ENCODE data around the gene COG7.

DNA sequence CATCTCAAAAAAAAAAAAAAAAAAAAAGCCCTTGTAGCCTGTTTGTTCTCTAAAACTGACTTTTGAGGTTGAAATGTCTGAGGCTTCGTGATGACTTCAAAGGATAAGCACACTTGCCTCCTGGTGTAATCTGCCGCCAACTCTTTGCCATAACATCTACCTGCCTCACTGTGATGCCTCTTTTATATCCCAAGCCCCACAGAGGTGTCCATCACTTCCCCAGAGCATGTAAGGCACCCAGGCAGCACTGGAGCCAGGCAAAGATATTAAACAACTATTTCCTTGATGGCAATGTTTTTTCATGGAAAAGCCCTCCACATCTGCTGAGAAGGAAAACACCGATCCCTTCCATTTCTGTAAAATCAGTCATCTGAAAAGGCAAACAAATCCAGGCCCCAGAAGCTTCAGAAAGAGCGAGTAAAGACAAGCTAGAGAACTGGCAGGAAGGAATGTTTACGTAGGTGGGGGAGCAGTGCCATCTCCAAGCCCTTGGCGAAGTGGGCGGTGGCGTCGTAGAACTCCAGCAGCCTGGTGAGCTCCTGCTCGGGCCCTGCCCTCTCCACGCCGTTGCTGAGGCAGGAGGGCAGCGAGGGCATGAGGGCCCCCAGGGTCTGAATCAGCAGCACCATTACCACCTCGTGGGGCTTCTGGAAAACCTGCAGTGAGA lies 28.6 kb downstream of the COG7 start:
- TF ChIP-seq YY1 (IDR thresholded peaks at IDR 0.05; ENCODE audit: extremely low read depth, insufficient replicate concordance, low read depth, low read length) (no peak), RAD21 (IDR thresholded peaks at IDR 0.05; ENCODE audit: low read depth) (no peak), EZH2 (IDR thresholded peaks at IDR 0.05) (no peak), ELF1 (IDR thresholded peaks at IDR 0.05; ENCODE audit: borderline replicate concordance, low read depth) (no peak), POLR2A (IDR thresholded peaks at IDR 0.05; ENCODE audit: borderline replicate concordance, extremely low read depth, insufficient read depth, insufficient read length) (no peak), POLR2AphosphoS5 (IDR thresholded peaks at IDR 0.05; ENCODE audit: low read depth, low read length) (no peak), JUND (IDR thresholded peaks at IDR 0.05) (no peak), SRF (IDR thresholded peaks at IDR 0.05; ENCODE audit: low read depth) (no peak), ZNF274 (IDR thresholded peaks at IDR 0.05; ENCODE audit: low read depth, low read length) (no peak)
- TF ChIP-seq, protein P1, sequence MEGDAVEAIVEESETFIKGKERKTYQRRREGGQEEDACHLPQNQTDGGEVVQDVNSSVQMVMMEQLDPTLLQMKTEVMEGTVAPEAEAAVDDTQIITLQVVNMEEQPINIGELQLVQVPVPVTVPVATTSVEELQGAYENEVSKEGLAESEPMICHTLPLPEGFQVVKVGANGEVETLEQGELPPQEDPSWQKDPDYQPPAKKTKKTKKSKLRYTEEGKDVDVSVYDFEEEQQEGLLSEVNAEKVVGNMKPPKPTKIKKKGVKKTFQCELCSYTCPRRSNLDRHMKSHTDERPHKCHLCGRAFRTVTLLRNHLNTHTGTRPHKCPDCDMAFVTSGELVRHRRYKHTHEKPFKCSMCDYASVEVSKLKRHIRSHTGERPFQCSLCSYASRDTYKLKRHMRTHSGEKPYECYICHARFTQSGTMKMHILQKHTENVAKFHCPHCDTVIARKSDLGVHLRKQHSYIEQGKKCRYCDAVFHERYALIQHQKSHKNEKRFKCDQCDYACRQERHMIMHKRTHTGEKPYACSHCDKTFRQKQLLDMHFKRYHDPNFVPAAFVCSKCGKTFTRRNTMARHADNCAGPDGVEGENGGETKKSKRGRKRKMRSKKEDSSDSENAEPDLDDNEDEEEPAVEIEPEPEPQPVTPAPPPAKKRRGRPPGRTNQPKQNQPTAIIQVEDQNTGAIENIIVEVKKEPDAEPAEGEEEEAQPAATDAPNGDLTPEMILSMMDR (IDR thresholded peaks at IDR 0.05 in 2 of 3, conservative IDR thresholded peaks at IDR 0.05 in 1 of 3; ENCODE audit: borderline replicate concordance in 1 of 3, insufficient read depth in 1 of 3, low read depth in 2 of 3, low read length in 2 of 3), result no peak

Measured in HCT116 (cell line).